WTC11 (cell line): ENCODE results near the gene TET3. TPM values are rescaled to one million over a fixed set of nuclear protein-coding genes. Genes with fewer than 3 reads are reported as not detected.
"Not testable (repeated sequence)": the region's sequence is repeated elsewhere in the genome, so short reads cannot be mapped to it uniquely, and the experiment has no call there.

Experiments used
- ATAC-seq: fragments of 200-7000 bp; cut with Tn5 transposase; 2 replicates; pipeline ENCODE4 v1.10.0; 2021; ENCODE audit warnings: mild to moderate bottlenecking, moderate library complexity
- CTCF ChIA-PET: fragments of 300-600 bp; sonication (Branson Sonifier 250); formaldehyde crosslinking; loops from one replicate; lab custom pipeline; 2021; ENCODE audit warnings: antibody characterized with exemption; lab: Charles Lee
- POLR2A ChIA-PET: fragments of 350-600 bp; sonication (Branson Sonifier 250); formaldehyde crosslinking; loops from one replicate; lab custom pipeline; 2021; ENCODE audit warnings: antibody characterized with exemption; lab: Charles Lee
- DNase-seq: peaks from one replicate; pipeline ENCODE4 v3.0.0; 2021; ENCODE audit warnings: low spot score
- H3K27ac Mint-ChIP-seq: 2 replicates; pipeline ENCODE4 v1.8.0; 2021; ENCODE audit warnings: mixed read lengths
- H3K27me3 Mint-ChIP-seq: 2 replicates; pipeline ENCODE4 v1.8.0; 2021; ENCODE audit warnings: low read depth, mild to moderate bottlenecking, moderate library complexity, mixed read lengths
- H3K36me3 Mint-ChIP-seq: 2 replicates; pipeline ENCODE4 v1.8.0; 2021; ENCODE audit warnings: mixed read lengths
- H3K4me1 Mint-ChIP-seq: 2 replicates; pipeline ENCODE4 v1.8.0; 2022; ENCODE audit warnings: mixed read lengths
- H3K4me3 Mint-ChIP-seq: 2 replicates; pipeline ENCODE4 v1.8.0; 2021; ENCODE audit warnings: mild to moderate bottlenecking, moderate library complexity, mixed read lengths
- H3K9me3 Mint-ChIP-seq: 2 replicates; pipeline ENCODE4 v1.8.0; 2021; ENCODE audit warnings: mixed read lengths
- FOXK1 ChIP-seq: sonication (generic); formaldehyde crosslinking; IDR thresholded peaks from 2 replicates; pipeline ENCODE4 v1.8.0; 2022; ENCODE audit warnings: mild to moderate bottlenecking, moderate library complexity, missing genetic modification reagents
- GRHL2 ChIP-seq: fragments of 250-450 bp; sonication (Bioruptor Pico); IDR thresholded peaks from 2 replicates; pipeline ENCODE4 v1.8.0; 2022; ENCODE audit warnings: mild to moderate bottlenecking, moderate library complexity; ENCODE audit not compliant: insufficient replicate concordance, severe bottlenecking
- JUN ChIP-seq: sonication (generic); formaldehyde crosslinking; IDR thresholded peaks from 2 replicates; pipeline ENCODE4 v1.8.0; 2023; ENCODE audit warnings: mild to moderate bottlenecking, missing genetic modification reagents
- NR3C1 ChIP-seq: sonication (generic); formaldehyde crosslinking; conservative IDR thresholded peaks from 2 replicates; pipeline ENCODE4 v1.8.1; 2023; ENCODE audit warnings: low read depth, mild to moderate bottlenecking, missing genetic modification reagents
- OVOL2 ChIP-seq: fragments of 250-450 bp; sonication (Bioruptor Pico); IDR thresholded peaks from 2 replicates; pipeline ENCODE4 v1.9.0; 2021; ENCODE audit warnings: mild to moderate bottlenecking, borderline replicate concordance
- RELA ChIP-seq: sonication (generic); formaldehyde crosslinking; IDR thresholded peaks from 2 replicates; pipeline ENCODE4 v1.8.1; 2022; ENCODE audit warnings: missing genetic modification reagents, mild to moderate bottlenecking, borderline replicate concordance
- STAT6 ChIP-seq: sonication (generic); formaldehyde crosslinking; conservative IDR thresholded peaks from 2 replicates; pipeline ENCODE4 v1.8.1; 2023; ENCODE audit warnings: mild to moderate bottlenecking, low read depth, missing genetic modification reagents, moderate library complexity
- USF1 ChIP-seq: sonication (generic); formaldehyde crosslinking; IDR thresholded peaks from 2 replicates; pipeline ENCODE4 v1.8.0; 2022; ENCODE audit warnings: mild to moderate bottlenecking, missing genetic modification reagents
- ZBTB43 ChIP-seq: sonication (generic); formaldehyde crosslinking; IDR thresholded peaks from 2 replicates; pipeline ENCODE4 v1.8.1; 2023; ENCODE audit warnings: mild to moderate bottlenecking, missing genetic modification reagents
- ZNF281 ChIP-seq: sonication (generic); formaldehyde crosslinking; IDR thresholded peaks from 2 replicates; pipeline ENCODE4 v1.8.0; 2023; ENCODE audit warnings: mild to moderate bottlenecking, missing genetic modification reagents
- ZNF671 ChIP-seq: fragments of 250-450 bp; sonication (Bioruptor Pico); IDR thresholded peaks from 2 replicates; pipeline ENCODE4 v1.8.0; 2021; ENCODE audit warnings: mild to moderate bottlenecking
- total RNA-seq: library from RNA; stranded (reverse); gene quantifications from 3 replicates; pipeline ENCODE4 v1.2.3, GENCODE V29; 2021
- TF ChIP-seq, protein P1 (sequence below): sonication (generic); formaldehyde crosslinking; IDR thresholded peaks from 2 replicates; pipeline ENCODE4 v1.8.1; 2022; ENCODE audit warnings: low read depth, mild to moderate bottlenecking, moderate library complexity, missing genetic modification reagents, borderline replicate concordance
- TF ChIP-seq, protein P2 (sequence below): sonication (generic); formaldehyde crosslinking; IDR thresholded peaks from 2 replicates; pipeline ENCODE4 v1.8.1; 2022; ENCODE audit warnings: low read depth, missing genetic modification reagents, borderline replicate concordance
- TF ChIP-seq, protein P3 (sequence below): fragments of 250-450 bp; sonication (Bioruptor Pico); conservative IDR thresholded peaks from 2 replicates; pipeline ENCODE4 v1.9.0; 2021; ENCODE audit warnings: mild to moderate bottlenecking

TET3 gene
- total RNA-seq, 1 experiment from 2014 or later, result 19.3 TPM

- ATAC-seq, result peak; percentile 81
- ChIA-PET POLR2A (no interaction called here), CTCF (interaction anchor here (0.6 to 1.4 kb wide), 4 partner anchors 181 to 396 kb away, joined by 3 read pairs; no protein-coding TSS in a partner anchor)
- Mint-ChIP-seq H3K27ac (peak overlapping the region; percentile 47; the same call in 1 of the 2 replicates), H3K27me3 (no peaks in the 10 kb centered on the region), H3K4me1 (peaks cover 4% of the 10 kb centered on the region; the same call in 1 of the 2 replicates), H3K36me3 (peaks cover 13% of the 10 kb centered on the region), H3K9me3 (no peaks in the 10 kb centered on the region), H3K4me3 (no peak overlapping the region)
- DNase-seq, result no peak
- TF ChIP-seq OVOL2 (CRISPR knock-in tag), result no peak
- no peak for TF ChIP-seq ZNF671 (CRISPR knock-in tag)
- no peak for TF ChIP-seq NR3C1 (CRISPR knock-in tag)
- TF ChIP-seq, protein P1, sequence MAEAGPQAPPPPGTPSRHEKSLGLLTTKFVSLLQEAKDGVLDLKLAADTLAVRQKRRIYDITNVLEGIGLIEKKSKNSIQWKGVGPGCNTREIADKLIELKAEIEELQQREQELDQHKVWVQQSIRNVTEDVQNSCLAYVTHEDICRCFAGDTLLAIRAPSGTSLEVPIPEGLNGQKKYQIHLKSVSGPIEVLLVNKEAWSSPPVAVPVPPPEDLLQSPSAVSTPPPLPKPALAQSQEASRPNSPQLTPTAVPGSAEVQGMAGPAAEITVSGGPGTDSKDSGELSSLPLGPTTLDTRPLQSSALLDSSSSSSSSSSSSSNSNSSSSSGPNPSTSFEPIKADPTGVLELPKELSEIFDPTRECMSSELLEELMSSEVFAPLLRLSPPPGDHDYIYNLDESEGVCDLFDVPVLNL (CRISPR knock-in tag), result no peak
- TF ChIP-seq, protein P2, sequence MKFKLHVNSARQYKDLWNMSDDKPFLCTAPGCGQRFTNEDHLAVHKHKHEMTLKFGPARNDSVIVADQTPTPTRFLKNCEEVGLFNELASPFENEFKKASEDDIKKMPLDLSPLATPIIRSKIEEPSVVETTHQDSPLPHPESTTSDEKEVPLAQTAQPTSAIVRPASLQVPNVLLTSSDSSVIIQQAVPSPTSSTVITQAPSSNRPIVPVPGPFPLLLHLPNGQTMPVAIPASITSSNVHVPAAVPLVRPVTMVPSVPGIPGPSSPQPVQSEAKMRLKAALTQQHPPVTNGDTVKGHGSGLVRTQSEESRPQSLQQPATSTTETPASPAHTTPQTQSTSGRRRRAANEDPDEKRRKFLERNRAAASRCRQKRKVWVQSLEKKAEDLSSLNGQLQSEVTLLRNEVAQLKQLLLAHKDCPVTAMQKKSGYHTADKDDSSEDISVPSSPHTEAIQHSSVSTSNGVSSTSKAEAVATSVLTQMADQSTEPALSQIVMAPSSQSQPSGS (CRISPR knock-in tag), result no peak
- no peak for TF ChIP-seq FOXK1 (CRISPR knock-in tag)
- TF ChIP-seq GRHL2, result no peak
- no peak for TF ChIP-seq JUN (CRISPR knock-in tag)
- TF ChIP-seq ZBTB43 (CRISPR knock-in tag), result no peak
- TF ChIP-seq RELA (CRISPR knock-in tag), result no peak
- no peak for TF ChIP-seq STAT6 (CRISPR knock-in tag)
Observed at GRCh38 chr2:73939419-73939818, 45.3 kb upstream of the TET3 start.

- ATAC-seq, H3K4me1 Mint-ChIP-seq, DNase-seq, POLR2A ChIA-PET, H3K27me3 Mint-ChIP-seq, H3K27ac Mint-ChIP-seq, H3K9me3 Mint-ChIP-seq, H3K4me3 Mint-ChIP-seq: not testable (repeated sequence)
- H3K36me3 Mint-ChIP-seq, result peaks cover 15% of the 10 kb centered on the region
- CTCF ChIA-PET, result interaction anchor here (0.7 kb wide), 1 partner anchor 117 kb away, joined by 3 read pairs; no protein-coding TSS in a partner anchor
Observed at GRCh38 chr2:73940066-73940465, 44.6 kb upstream of the TET3 start.

GRCh38 chr2:73942664-73943063 is 42.0 kb upstream of the TET3 start:
- H3K27ac Mint-ChIP-seq, result no peak overlapping the region
- ATAC-seq (no peak), DNase-seq (no peak)
- H3K9me3 Mint-ChIP-seq, result no peaks in the 10 kb centered on the region
- ChIA-PET CTCF (no interaction called here), POLR2A (no interaction called here)
- H3K36me3 Mint-ChIP-seq, result peaks cover 25% of the 10 kb centered on the region
- H3K4me1 Mint-ChIP-seq, result peaks cover 4% of the 10 kb centered on the region; the same call in 1 of the 2 replicates
- H3K4me3 Mint-ChIP-seq, result no peak overlapping the region
- H3K27me3 Mint-ChIP-seq, result no peaks in the 10 kb centered on the region
- TF ChIP-seq ZNF281 (CRISPR knock-in tag) (no peak), USF1 (CRISPR knock-in tag) (no peak)
- TF ChIP-seq, protein P3, sequence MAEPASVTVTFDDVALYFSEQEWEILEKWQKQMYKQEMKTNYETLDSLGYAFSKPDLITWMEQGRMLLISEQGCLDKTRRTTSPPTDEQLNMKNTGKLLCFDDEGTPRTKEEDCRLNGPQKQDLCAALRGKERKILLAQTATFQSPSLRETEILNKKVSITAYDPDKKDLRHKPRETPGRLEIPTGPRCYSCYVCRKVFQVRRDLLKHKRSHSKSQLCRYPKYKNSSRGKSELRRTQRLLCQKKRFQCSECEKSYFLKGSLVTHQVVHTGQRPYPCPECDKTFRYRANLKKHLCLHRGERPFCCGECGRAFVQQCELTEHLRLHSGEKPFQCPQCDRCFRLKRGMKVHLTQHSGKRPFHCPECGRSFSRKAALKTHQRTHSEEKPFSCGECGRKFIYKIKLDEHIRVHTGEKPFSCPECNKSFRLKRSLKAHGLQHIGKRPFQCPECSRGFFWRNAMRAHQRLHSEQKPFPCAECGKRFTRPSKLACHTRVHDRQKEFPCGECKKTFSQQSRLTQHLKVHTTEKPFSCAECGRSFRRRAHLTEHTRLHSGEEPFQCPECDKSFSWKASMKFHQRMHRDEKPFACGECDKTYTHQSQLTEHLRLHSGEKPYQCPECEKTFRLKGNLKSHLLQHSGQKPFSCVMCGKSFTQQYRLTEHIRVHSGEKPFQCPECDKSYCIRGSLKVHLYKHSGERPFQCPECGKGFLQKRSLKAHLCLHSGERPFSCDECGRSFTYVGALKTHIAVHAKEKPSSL (CRISPR knock-in tag), result no peak
